PFSK-1 (cell line): Measurements from ENCODE around the gene EML2.

Experiments
- FOXP2 ChIP-seq: optimal IDR thresholded peaks from 2 replicates; pipeline ENCODE3; 2011; ENCODE audit warnings: borderline replicate concordance, control low read depth, inconsistent platforms; ENCODE audit not compliant: insufficient read depth; ENCODE audit errors: extremely low read length, extremely low read depth
- POLR2AphosphoS5 ChIP-seq: IDR thresholded peaks from 2 replicates; pipeline ENCODE4 v1.6.1; 2012; ENCODE audit warnings: low read depth, mild to moderate bottlenecking, control low read depth, low read length, moderate library complexity
- SIN3A ChIP-seq: IDR thresholded peaks from 2 replicates; pipeline ENCODE4 v1.6.1; 2012; ENCODE audit warnings: mild to moderate bottlenecking, low read length, moderate library complexity, borderline replicate concordance; ENCODE audit not compliant: insufficient read depth
- TAF1 ChIP-seq: IDR thresholded peaks from 2 replicates; pipeline ENCODE4 v1.6.1; 2012; ENCODE audit warnings: low read length, control low read depth, borderline replicate concordance; ENCODE audit not compliant: insufficient read depth
- TF ChIP-seq, protein P1 (sequence below), 2 experiments: IDR thresholded peaks; 2 replicates each; pipeline versions ENCODE4 v1.6.1 to v1.8.0; 2011 to 2012; ENCODE audit warnings: low read depth in 2 of 2, low read length in 2 of 2, control low read depth in 1 of 2, inconsistent platforms in 1 of 2, mild to moderate bottlenecking in 1 of 2, moderate library complexity in 1 of 2; ENCODE audit not compliant: insufficient read depth in 1 of 2

The EML2 gene

DNA sequence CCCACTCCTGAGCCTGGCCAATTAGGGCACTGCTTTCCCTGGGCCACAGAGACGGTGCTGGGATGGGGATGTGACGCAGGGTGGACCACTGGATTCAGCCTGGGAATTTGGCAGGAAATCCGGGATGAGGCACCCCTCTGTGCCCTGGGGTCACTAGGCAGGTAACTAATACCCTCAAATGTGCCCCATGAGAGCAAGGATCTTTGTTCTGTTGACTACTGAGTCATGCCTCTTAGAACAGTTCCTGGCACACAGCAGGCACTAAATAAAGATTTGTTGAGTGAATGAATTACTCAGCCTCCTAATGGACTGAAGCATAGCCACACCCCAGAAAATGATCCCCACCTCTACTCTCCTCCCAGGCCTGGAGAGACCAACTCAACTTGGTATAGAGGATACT is 70.5 kb downstream of the EML2 start:
- TF ChIP-seq TAF1 = no peak

DNA sequence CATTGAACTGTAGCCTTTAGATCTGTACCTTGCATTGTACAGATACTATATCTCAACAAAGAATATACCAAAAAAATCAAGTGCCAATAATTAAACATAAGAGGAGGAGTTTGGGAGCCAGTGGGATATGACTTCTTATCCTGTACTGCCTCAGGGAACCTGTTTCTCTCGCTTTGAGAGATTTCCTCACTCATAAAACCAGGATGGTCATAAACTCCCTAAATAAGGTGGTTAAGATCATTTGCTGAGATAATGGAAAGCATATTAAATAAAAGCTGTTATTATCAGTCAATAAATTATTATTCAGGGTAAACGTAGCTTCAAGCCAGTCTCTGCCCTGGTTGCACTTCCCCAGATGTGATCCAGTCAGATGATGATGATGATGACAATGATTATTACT is 71.6 kb downstream of the EML2 start:
- TF ChIP-seq, protein P1, sequence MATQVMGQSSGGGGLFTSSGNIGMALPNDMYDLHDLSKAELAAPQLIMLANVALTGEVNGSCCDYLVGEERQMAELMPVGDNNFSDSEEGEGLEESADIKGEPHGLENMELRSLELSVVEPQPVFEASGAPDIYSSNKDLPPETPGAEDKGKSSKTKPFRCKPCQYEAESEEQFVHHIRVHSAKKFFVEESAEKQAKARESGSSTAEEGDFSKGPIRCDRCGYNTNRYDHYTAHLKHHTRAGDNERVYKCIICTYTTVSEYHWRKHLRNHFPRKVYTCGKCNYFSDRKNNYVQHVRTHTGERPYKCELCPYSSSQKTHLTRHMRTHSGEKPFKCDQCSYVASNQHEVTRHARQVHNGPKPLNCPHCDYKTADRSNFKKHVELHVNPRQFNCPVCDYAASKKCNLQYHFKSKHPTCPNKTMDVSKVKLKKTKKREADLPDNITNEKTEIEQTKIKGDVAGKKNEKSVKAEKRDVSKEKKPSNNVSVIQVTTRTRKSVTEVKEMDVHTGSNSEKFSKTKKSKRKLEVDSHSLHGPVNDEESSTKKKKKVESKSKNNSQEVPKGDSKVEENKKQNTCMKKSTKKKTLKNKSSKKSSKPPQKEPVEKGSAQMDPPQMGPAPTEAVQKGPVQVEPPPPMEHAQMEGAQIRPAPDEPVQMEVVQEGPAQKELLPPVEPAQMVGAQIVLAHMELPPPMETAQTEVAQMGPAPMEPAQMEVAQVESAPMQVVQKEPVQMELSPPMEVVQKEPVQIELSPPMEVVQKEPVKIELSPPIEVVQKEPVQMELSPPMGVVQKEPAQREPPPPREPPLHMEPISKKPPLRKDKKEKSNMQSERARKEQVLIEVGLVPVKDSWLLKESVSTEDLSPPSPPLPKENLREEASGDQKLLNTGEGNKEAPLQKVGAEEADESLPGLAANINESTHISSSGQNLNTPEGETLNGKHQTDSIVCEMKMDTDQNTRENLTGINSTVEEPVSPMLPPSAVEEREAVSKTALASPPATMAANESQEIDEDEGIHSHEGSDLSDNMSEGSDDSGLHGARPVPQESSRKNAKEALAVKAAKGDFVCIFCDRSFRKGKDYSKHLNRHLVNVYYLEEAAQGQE (IDR thresholded peaks at IDR 0.05; ENCODE audit: insufficient read depth in 1 of 2, low read depth in 2 of 2, low read length in 2 of 2) = no peak
- TF ChIP-seq POLR2AphosphoS5 = no peak
- TF ChIP-seq TAF1 = no peak
- no peak for TF ChIP-seq FOXP2
- no peak for TF ChIP-seq SIN3A

DNA sequence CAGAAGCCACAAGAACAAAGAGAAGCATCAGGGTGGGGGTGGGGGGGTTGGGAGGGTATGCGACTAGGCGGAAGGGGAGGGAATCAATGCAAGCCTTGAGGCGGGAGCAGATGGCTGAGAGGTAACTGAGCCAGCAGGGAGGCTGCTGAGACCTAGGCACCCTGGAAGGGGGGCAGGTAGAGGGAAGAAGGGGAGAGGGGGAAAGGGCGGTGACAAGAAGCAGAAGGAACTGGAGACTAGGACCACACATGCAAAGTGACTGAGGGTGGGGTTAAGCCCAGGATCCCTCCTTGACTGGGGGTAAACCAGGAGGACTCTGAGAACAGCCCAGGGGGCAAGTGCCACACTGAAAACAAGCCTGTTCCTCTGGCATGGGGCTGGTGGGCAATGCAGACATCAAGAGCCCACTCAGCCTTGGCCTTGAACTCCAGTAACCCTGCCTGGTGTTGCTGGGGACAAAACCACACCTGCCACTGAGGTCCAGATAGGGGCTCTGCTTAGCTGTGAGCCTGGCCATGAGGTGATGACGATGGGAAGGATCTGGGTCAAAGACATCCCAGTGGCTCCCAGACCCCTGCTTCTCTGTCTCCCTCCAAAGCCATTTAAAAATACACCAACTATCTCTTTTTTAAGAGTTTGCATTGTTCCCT is 74.9 kb downstream of the EML2 start:
- TF ChIP-seq TAF1 (no peak), SIN3A (no peak), FOXP2 (no peak), POLR2AphosphoS5 (no peak)
- TF ChIP-seq, protein P1 (IDR thresholded peaks at IDR 0.05; ENCODE audit: insufficient read depth in 1 of 2, low read depth in 2 of 2, low read length in 2 of 2) = no peak

DNA sequence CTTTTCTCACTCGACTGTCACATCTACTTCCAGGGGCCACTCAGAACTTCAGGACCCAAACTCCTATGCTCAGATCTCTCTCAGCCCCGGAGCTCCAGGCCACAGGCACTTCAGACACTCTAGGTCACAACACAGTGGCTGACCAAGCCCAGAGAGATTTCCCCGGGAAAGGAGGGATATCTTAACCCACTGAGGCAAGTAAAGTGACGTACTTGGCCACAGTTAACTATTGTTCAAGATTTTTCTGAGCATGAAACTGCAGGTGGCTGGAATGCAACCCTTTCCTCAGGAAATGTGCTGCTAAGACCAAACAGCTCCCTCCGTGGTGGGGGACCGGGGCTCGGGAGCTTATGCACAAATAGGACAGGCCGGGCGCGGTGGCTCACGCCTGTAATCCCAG is 78.5 kb downstream of the EML2 start:
- TF ChIP-seq, protein P1 (IDR thresholded peaks at IDR 0.05; ENCODE audit: insufficient read depth in 1 of 2, low read depth in 2 of 2, low read length in 2 of 2) = no peak
- TF ChIP-seq POLR2AphosphoS5 = no peak
- TF ChIP-seq TAF1 = no peak
- no peak for TF ChIP-seq SIN3A
- TF ChIP-seq FOXP2 = no peak

DNA sequence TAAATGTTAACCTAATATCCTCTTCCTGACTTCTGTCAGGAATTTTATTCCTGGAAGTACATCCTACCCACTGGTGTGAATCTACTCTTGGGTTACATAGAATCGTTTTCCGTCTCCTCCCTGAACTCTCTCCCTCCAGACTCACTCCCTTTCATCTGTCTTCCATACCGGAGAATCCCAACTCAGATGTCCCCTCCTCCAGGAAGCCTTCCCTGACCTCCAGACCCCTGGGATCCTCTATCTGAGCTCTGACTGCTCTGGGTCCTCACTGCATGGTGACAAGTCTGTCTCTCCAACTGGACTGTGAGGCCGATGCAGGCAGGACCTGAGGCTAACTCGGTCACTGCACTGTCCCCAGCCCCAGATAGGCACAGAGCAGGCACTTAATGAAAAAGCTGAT is 79.2 kb downstream of the EML2 start:
- TF ChIP-seq POLR2AphosphoS5 (no peak), FOXP2 (no peak), TAF1 (no peak), SIN3A (no peak)
- TF ChIP-seq, protein P1 (IDR thresholded peaks at IDR 0.05; ENCODE audit: insufficient read depth in 1 of 2, low read depth in 2 of 2, low read length in 2 of 2) = no peak
